IgD-negative memory B cell (primary cell): ENCODE measurements around the gene TOMM20L. TPM values are rescaled to one million over a fixed set of nuclear protein-coding genes. Genes with fewer than 3 reads are reported as not detected.
"Not testable (repeated sequence)": the region's sequence is repeated elsewhere in the genome, so short reads cannot be mapped to it uniquely, and the experiment has no call there.

Experiments
- H3K27ac Mint-ChIP-seq, 3 donors: one replicate each; pipeline ENCODE4 v1.8.0; 2020 to 2022; ENCODE audit warnings: mild to moderate bottlenecking in 3 of 3, mixed read lengths in 3 of 3, moderate library complexity in 1 of 3
- H3K27me3 Mint-ChIP-seq: one replicate; pipeline ENCODE4 v1.8.0; 2021; ENCODE audit warnings: mixed read lengths
- H3K36me3 Mint-ChIP-seq: one replicate; pipeline ENCODE4 v1.8.0; 2020; ENCODE audit warnings: mild to moderate bottlenecking, mixed read lengths
- H3K4me1 Mint-ChIP-seq, 3 donors: one replicate each; pipeline ENCODE4 v1.8.0; 2020 to 2022; ENCODE audit warnings: mixed read lengths in 3 of 3, mild to moderate bottlenecking in 1 of 3
- H3K4me3 Mint-ChIP-seq, 4 donors: one replicate each; pipeline ENCODE4 v1.8.0; 2020 to 2022; ENCODE audit warnings: mild to moderate bottlenecking in 4 of 4, mixed read lengths in 4 of 4, moderate library complexity in 3 of 4
- H3K9me3 Mint-ChIP-seq, 3 donors: one replicate each; pipeline ENCODE4 v1.8.0; 2020 to 2021; ENCODE audit warnings: mixed read lengths in 3 of 3, mild to moderate bottlenecking in 1 of 3
- polyA plus RNA-seq: library from polyadenylated mRNA; unstranded; fragments of 300-500 nt; fragmentation: Illumina TruSeq; gene quantifications from one replicate; pipeline ENCODE4 v1.2.3, GENCODE V29; 2021

The TOMM20L gene
- not detected for polyA plus RNA-seq

DNA sequence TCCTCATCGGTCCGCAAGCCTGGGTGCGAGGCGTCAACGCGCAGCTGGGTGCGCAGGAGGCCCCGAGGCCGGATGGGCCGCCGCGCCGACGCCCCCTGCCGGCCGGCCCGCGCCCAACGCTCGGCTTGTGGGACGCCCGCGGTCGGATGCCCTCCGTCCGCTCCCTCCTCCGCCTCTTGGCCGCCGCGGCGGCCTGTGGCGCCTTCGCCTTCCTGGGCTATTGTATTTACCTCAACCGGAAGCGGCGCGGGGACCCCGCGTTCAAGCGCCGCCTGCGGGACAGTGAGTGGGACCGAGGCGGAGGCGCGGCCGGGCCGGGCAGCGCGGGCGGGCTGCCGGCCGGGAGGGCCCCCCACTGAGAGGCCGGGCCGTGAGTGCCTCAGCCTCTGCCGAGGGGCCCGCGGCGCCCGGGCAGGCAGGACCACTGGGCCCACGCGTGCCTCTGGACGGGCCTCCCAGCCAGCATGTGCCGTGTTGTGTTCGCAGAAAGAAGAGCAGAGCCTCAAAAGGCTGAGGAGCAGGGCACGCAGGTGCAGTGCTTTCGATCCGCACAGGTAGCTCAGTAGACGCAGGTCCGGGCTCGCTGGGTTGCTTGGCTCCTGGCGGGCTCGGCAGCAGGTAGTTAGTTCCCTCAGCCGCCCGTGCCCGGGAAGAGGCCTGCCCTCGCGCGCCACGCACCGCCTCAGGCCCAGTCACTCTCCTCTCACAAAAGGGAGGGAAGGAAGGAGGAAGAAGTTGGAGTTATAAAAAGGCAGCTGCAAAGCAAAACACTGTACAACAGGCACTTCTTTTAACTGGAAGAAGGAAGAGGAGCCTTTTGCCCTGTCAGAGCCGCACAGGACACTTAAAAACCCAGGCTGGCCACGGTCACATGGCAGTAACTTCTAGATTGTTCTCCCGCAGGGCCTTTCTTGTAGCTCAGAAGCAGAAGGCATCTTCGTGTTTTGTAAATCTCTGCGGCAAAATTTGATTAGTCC is at the start of gene TOMM20L:
Gene TOMM20L, plus strand, starts transcription at position 119 of the 977 bp plus-strand sequence. Its CDS starts 28 bp downstream, at position 147.
- Mint-ChIP-seq H3K36me3 (no peaks in the 10 kb centered on the region), H3K4me3 (peak within 1 kb of the TSS; percentile 85 to 94 (median 91)), H3K4me1 (peaks cover 5 to 10% (median 5%) of the 10 kb centered on the region in 3 donors), H3K9me3 (no peaks in the 10 kb centered on the region), H3K27ac (peak within 1 kb of the TSS; percentile 67 to 89 (median 82)), H3K27me3 (no peaks in the 10 kb centered on the region)

DNA sequence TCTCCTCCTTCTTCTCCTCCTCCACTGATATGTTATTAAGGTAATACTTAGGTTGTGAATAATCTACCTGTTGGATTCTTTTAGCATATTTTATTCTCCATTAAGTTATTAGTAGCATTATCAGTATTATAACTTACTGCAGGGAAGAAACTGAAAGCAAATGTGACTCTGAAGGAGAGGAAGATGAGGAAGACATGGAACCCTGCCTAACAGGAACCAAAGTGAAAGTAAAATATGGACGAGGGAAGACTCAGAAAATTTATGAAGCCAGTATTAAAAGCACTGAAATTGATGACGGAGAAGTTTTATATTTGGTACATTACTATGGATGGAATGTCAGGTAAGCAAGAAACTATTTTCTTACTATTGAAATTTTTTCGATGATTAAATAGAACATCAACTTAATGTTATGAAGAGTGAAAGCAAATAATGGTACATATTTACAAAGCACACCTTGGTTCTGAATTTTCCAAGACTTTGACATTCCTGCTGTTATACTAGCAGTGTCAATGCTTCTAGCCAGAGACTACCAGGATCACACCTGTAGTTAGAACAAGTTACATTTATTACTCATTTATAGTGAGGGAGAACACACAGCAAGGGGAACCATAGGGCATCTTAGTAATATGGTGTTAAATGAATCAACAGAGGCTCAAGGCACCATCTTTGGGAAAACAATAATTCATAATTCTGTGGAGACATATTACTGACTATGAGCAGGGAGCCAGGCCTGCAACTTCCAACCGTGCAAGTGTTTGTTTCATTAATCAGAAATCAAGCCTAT is 42.0 kb upstream of the TOMM20L start:
- Mint-ChIP-seq H3K36me3 (peaks cover 5% of the 10 kb centered on the region), H3K27ac (peak overlapping the region in 2 of 3 donors; percentile 40 to 86), H3K4me1 (peaks cover 0 to 7% (median 3%) of the 10 kb centered on the region in 3 donors), H3K27me3 (no peaks in the 10 kb centered on the region), H3K4me3 (peak overlapping the region in 1 of 4 donors; percentile 89), H3K9me3 (no peaks in the 10 kb centered on the region)

DNA sequence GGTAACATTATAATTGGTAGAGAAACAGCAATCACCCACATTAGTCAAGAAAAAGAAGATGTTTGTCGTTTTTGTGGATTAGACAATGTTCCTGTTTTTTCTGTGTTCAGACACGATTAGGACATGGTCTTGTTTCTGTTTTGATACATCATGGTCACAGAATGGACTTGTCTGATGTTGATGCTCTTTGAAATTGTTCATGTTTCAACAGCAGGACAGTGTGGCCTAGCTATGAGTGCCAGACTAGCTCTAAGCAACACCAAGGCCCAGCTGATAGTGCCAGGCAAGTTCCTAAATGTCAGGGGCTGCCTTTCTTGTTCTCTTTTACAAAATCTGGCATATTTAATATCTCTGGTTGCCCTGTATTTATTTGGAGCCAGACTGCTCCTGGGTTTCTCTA is 40.9 kb upstream of the TOMM20L start:
- no peaks in the 10 kb centered on the region for H3K27me3 Mint-ChIP-seq
- peak overlapping the region in 2 of 3 donors; percentile 46 to 71 for H3K27ac Mint-ChIP-seq
- H3K36me3 Mint-ChIP-seq = peaks cover 5% of the 10 kb centered on the region
- H3K4me3 Mint-ChIP-seq = no peak overlapping the region
- H3K4me1 Mint-ChIP-seq = peaks cover 0 to 7% (median 3%) of the 10 kb centered on the region in 3 donors
- no peaks in the 10 kb centered on the region for H3K9me3 Mint-ChIP-seq

DNA sequence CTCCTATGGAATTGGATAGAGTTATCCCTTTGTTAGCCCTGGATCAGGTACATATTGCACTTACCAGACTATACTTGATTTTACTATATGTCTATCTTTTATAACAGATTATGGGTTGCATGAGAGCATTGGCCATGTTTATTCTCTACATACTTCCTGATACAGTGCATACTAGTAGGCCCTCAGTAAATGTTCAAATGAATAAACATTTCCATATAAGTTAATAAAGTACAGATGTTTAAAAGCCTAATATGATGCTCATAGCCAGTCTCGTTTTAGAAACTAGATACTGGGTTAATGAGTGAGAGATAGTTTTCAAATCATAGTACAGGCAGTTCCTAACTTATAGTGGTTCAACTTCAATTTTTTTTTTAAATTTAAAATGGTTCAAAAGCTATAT is 39.5 kb upstream of the TOMM20L start:
- Mint-ChIP-seq H3K27me3 (no peaks in the 10 kb centered on the region), H3K27ac (no peak overlapping the region), H3K4me1 (peaks cover 0 to 7% (median 3%) of the 10 kb centered on the region in 3 donors), H3K4me3 (no peak overlapping the region), H3K36me3 (peaks cover 4% of the 10 kb centered on the region), H3K9me3 (no peaks in the 10 kb centered on the region)

DNA sequence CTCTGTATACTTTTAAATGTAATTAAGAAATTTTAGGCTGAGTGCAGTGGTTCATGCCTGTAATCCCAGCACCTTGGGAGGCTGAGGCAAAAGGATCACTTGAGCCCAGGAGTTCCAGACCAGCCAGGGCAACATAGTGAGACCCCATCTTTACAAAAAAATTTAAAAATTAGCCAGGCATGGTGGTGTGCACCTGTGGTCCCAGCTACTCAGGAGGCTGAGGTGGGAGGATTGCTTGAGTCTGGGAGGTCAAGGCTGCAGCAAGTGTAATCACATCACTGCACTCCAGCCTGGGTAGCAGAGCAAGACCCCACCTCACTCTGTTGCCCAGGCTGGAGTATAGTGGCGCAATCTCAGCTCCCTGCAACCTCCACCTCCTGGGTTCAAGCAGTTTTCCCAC is 33.5 kb upstream of the TOMM20L start:
- not testable (repeated sequence) for H3K9me3 Mint-ChIP-seq, H3K27me3 Mint-ChIP-seq, H3K27ac Mint-ChIP-seq, H3K4me3 Mint-ChIP-seq, H3K4me1 Mint-ChIP-seq, H3K36me3 Mint-ChIP-seq

DNA sequence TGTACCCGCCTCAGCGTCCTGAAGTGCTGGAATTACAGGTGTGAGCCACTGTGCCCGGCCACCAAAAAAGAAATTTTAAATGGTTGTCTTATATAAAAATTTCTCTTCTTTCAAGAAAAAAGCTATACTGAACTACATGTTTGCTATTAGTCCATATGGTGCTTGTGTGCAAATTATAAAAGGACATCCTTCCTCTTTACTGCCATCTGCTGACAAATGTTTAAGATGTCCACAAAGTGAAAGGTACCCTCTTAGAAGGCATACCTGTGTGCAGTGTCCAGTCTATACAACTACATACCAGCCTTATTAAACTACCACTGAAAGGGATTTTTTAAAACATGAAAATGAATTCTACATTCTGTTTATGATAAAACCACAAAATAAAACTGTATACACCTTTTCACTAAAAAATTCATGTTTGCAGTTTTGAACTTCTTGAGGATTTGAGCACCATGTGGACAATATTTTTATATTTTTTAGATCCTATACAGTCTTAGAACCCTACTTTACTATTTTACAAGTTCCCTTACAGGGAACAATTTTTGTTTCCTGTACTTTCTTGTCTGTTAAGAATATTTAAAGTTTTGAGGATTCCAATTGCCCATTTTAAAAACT is 32.8 kb upstream of the TOMM20L start:
- Mint-ChIP-seq H3K36me3 (peaks cover 6% of the 10 kb centered on the region), H3K9me3 (no peaks in the 10 kb centered on the region), H3K4me3 (no peak overlapping the region), H3K27me3 (no peaks in the 10 kb centered on the region), H3K27ac (no peak overlapping the region), H3K4me1 (peaks cover 0 to 4% (median 0%) of the 10 kb centered on the region in 3 donors)

DNA sequence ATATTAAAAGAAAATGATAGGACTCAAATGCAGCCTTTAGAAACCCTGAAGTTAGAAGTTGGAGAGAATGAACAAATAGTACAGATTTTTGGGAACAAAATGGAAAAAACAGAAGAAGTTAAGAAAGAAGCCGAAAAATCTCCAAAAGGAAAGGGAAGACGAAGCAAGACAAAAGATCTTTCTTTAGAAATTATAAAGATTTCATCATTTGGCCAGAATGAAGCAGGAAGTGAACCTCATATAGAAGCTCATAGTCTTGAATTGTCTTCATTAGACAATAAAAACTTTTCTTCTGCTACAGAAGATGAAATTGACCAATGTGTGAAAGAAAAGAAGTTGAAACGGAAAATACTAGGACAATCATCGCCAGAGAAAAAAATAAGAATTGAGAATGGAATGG is 31.4 kb upstream of the TOMM20L start:
- no peaks in the 10 kb centered on the region for H3K9me3 Mint-ChIP-seq
- no peaks in the 10 kb centered on the region for H3K27me3 Mint-ChIP-seq
- H3K4me1 Mint-ChIP-seq = peaks cover 0 to 4% (median 0%) of the 10 kb centered on the region in 3 donors
- no peak overlapping the region for H3K4me3 Mint-ChIP-seq
- peaks cover 9% of the 10 kb centered on the region for H3K36me3 Mint-ChIP-seq
- peak overlapping the region in 1 of 3 donors; percentile 78 for H3K27ac Mint-ChIP-seq

DNA sequence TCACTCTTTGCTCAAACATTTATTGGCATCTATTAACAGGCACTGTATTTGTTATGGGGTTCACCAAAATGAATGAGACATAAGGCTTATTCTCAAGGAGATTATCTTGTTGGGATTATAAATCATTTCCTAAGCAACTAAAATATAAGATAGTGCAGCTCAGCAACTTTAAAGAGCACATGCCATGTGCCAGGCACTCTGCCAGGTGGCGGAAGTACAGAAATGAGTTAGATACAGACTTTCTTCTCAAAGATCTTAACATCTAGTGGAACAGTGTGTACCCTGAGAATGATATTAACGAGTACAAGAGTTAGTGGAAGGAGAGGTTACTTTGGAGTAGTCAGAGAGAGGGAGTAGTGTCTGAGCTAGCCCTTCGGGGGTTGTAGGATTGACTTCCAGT is 28.4 kb upstream of the TOMM20L start:
- Mint-ChIP-seq H3K4me3 (no peak overlapping the region), H3K27me3 (no peaks in the 10 kb centered on the region), H3K9me3 (no peaks in the 10 kb centered on the region), H3K4me1 (peaks cover 0 to 4% (median 0%) of the 10 kb centered on the region in 3 donors), H3K27ac (no peak overlapping the region), H3K36me3 (peaks cover 12% of the 10 kb centered on the region)

DNA sequence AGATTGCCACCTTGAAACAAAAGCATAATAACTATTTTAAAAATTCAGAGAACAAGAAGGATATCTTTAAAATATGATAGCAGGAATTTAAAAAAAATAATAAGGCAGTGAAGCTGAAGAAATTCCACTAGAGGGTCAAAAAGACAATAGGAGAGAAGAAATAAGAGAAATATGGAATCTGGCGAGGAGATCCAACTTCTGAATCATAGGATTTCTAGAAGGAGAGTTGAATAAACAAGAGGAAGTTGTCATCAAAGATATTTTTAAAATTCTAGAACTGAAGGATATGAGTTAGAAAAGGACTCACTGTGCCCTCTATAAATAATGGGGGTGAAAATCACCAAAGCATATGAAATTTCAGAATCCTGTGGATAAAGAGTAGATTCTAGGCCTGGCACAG is 26.8 kb upstream of the TOMM20L start:
- Mint-ChIP-seq H3K9me3 (no peaks in the 10 kb centered on the region), H3K27ac (no peak overlapping the region), H3K4me1 (peaks cover 0 to 2% (median 0%) of the 10 kb centered on the region in 3 donors), H3K36me3 (peaks cover 12% of the 10 kb centered on the region), H3K27me3 (no peaks in the 10 kb centered on the region), H3K4me3 (no peak overlapping the region)

DNA sequence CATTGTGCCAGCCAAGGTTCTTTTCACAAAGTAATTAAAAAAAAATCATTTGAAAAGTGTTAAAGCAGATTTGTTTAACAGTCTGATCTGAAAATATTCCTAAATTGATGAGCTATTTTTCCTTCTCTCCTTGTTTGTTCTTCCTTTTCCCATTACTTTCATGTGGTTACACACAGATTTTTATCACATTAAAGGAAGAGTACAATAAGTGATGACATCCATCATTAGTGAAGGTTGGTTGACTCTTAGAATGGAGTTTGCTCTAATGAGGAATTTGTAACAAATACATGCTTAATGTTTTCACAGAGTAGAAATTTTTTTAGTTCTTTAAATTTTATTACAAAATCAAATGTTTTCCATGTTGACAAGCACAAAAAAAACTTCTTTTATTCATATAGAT is 18.9 kb upstream of the TOMM20L start:
- peaks cover 0 to 3% (median 2%) of the 10 kb centered on the region in 3 donors for H3K4me1 Mint-ChIP-seq
- no peaks in the 10 kb centered on the region for H3K27me3 Mint-ChIP-seq
- no peaks in the 10 kb centered on the region for H3K9me3 Mint-ChIP-seq
- no peak overlapping the region for H3K4me3 Mint-ChIP-seq
- H3K27ac Mint-ChIP-seq = no peak overlapping the region
- peaks cover 5% of the 10 kb centered on the region for H3K36me3 Mint-ChIP-seq

DNA sequence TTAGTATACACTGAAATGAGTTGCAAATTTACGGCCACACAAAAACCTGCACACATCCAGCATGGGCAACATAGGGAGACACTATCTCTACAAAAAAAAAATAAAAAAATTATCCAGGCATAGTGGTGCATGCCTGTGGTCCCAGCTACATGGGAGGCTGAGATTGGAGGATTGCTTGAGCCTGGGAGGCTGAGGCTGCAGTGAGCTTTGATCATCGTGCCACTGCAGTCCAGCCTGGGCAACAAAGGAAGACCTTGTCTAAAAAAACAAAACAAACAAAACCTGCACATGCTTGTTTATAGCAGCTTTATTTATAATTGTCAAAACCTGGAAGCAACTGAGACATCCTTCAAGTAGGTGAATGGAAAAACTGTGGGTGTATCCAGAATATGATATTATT is 4.9 kb upstream of the TOMM20L start:
- H3K9me3 Mint-ChIP-seq = peaks cover 0 to 4% (median 0%) of the 10 kb centered on the region in 3 donors
- peaks cover 0 to 4% (median 0%) of the 10 kb centered on the region in 3 donors for H3K4me1 Mint-ChIP-seq
- no peaks in the 10 kb centered on the region for H3K36me3 Mint-ChIP-seq
- H3K27me3 Mint-ChIP-seq = no peaks in the 10 kb centered on the region
- no peak overlapping the region for H3K27ac Mint-ChIP-seq
- no peak overlapping the region for H3K4me3 Mint-ChIP-seq

DNA sequence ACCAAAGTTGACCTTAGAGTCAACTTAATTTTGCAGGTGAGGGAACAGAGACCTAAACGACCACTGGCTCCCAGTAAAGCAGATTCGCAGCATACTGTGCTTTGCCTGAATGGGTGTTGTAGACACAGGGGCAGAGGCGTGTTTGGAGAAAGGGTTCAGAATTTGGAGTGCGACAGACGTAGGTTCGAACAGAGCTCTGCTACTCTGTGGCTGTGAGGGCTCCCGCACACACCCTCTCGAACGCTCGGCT is 243 bp upstream of the TOMM20L start:
- Mint-ChIP-seq H3K36me3 (no peaks in the 10 kb centered on the region), H3K4me1 (peaks cover 5 to 10% (median 5%) of the 10 kb centered on the region in 3 donors), H3K27ac (peak overlapping the region; percentile 13 to 82 (median 67)), H3K4me3 (peak overlapping the region; percentile 75 to 92 (median 86)), H3K9me3 (no peaks in the 10 kb centered on the region), H3K27me3 (no peaks in the 10 kb centered on the region)

DNA sequence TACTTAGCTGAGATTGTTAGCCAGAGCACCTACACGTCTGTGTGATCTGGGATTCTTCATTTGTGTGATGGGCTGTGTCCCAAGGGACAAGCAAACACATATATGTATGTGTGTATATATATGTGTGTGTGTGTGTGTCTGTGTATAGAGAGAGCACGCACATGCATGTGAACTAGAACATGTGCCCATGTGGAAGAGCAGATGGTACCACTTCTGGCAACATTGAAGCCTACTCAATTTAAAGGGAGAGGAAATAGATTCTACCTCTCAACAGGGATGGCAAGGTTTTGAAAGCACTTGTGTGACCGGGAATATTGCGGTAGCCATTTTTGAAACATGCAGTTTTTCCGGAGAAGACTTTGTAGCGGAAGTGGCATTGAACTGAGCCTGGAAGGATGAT is 1.4 kb downstream of the TOMM20L start:
- Mint-ChIP-seq H3K4me1 (peaks cover 5 to 10% (median 5%) of the 10 kb centered on the region in 3 donors), H3K9me3 (no peaks in the 10 kb centered on the region), H3K4me3 (peak overlapping the region in 3 of 4 donors; percentile 84 to 94 (median 89)), H3K36me3 (no peaks in the 10 kb centered on the region), H3K27ac (peak overlapping the region in 1 of 3 donors; percentile 89), H3K27me3 (no peaks in the 10 kb centered on the region)

DNA sequence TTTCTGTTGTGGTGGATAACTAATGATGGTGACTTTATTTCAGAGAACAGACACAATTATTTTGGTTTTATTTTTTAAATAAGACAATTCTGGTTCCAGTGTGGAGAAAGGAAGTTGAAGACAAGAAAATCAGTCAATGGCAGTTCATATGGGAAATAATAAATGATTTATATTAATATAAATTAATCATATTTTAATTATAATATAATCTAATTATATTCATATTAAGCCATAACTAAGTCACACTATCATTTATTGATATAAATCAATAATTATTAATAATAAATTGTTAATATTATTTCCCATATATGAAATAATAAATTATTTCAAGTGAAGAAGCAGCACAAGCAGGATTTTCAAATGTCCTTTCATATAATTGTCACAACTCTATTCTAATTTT is 2.8 kb downstream of the TOMM20L start:
- H3K27ac Mint-ChIP-seq = no peak overlapping the region
- no peaks in the 10 kb centered on the region for H3K27me3 Mint-ChIP-seq
- H3K9me3 Mint-ChIP-seq = no peaks in the 10 kb centered on the region
- no peaks in the 10 kb centered on the region for H3K36me3 Mint-ChIP-seq
- H3K4me1 Mint-ChIP-seq = peaks cover 5 to 10% (median 5%) of the 10 kb centered on the region in 3 donors
- peak overlapping the region in 1 of 4 donors; percentile 68 for H3K4me3 Mint-ChIP-seq

DNA sequence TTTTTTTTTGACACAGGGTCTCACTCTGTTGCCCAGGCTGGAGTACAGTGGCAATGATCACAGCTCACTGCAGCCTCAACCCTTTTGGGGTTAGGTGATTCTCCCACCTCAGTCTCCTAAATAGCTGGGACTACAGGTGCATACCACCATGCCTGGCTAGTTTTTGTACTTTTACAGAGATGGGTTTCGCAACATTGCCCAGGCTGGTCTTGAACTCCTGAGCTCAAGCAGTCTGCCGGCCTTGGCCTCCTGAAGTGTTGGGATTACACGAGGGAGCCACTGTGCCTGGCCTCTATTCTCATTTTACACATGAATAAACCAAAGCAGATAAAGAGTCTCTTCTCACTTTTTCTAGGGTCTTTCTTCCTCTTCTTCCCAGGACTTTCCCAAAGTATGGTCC is 3.2 kb downstream of the TOMM20L start:
- Mint-ChIP-seq H3K4me1 (peaks cover 5 to 10% (median 5%) of the 10 kb centered on the region in 3 donors), H3K27ac (no peak overlapping the region), H3K27me3 (no peaks in the 10 kb centered on the region), H3K36me3 (no peaks in the 10 kb centered on the region), H3K4me3 (no peak overlapping the region), H3K9me3 (no peaks in the 10 kb centered on the region)
